Activated T-cell treated with anti-CD3 and anti-CD28 coated beads, Interleukin-2, amount 50 U/mL, for 72 hours (primary cell): ENCODE data around the gene PEF1. TPM values are rescaled to one million over a fixed set of nuclear protein-coding genes. Genes with fewer than 3 reads are reported as not detected.
A peak's percentile ranks its signal among the peaks of the same experiment; 100 is the strongest.
"Not testable (repeated sequence)": the region's sequence is repeated elsewhere in the genome, so short reads cannot be mapped to it uniquely, and the experiment has no call there.

Experiments
- ATAC-seq, 2 donors: fragments of 150-1000 bp; cut with Tn5 transposase; replicated peaks in 1 of 2; 2 replicates each; pipeline ENCODE4 v1.10.0; 2021; ENCODE audit warnings: moderate library complexity in 2 of 2, mild to moderate bottlenecking in 1 of 2
- DNase-seq, 2 donors: peaks; one replicate each; pipeline ENCODE4 v3.0.0; 2021 to 2022; ENCODE audit warnings: mixed read lengths in 1 of 2
- H3K27ac Mint-ChIP-seq: one replicate; pipeline ENCODE4 v1.8.0; 2022; ENCODE audit warnings: mild to moderate bottlenecking, moderate library complexity, mixed read lengths
- H3K27me3 Mint-ChIP-seq: one replicate; pipeline ENCODE4 v1.8.0; 2022; ENCODE audit warnings: low read depth, mixed read lengths
- H3K36me3 Mint-ChIP-seq, 2 donors: one replicate each; pipeline ENCODE4 v1.8.0; 2022; ENCODE audit warnings: mixed read lengths in 2 of 2, mild to moderate bottlenecking in 1 of 2; ENCODE audit not compliant: insufficient read depth in 2 of 2
- H3K4me1 Mint-ChIP-seq: one replicate; pipeline ENCODE4 v1.8.0; 2022; ENCODE audit warnings: low read depth, mixed read lengths
- H3K4me3 Mint-ChIP-seq, 2 donors: one replicate each; pipeline ENCODE4 v1.8.0; 2022; ENCODE audit warnings: mild to moderate bottlenecking in 2 of 2, mixed read lengths in 2 of 2, moderate library complexity in 2 of 2
- H3K9me3 Mint-ChIP-seq, 2 donors: one replicate each; pipeline ENCODE4 v1.8.0; 2022; ENCODE audit warnings: mixed read lengths in 2 of 2
- total RNA-seq, 2 donors: library from RNA; stranded (reverse); gene quantifications; one replicate each; pipeline ENCODE4 v1.2.3, GENCODE V29; 2022

PEF1 gene
- total RNA-seq, 2 donors from 2014 or later: 55.1 to 63.1 TPM

GRCh38 chr1:31595836-31596736, 48.6 kb downstream of the PEF1 start:
- no peaks in the 10 kb centered on the region for H3K9me3 Mint-ChIP-seq
- no peak overlapping the region for H3K4me3 Mint-ChIP-seq
- ATAC-seq (peak in 1 of 2 donors; percentile 17), DNase-seq (no peak)
- H3K4me1 Mint-ChIP-seq: no peaks in the 10 kb centered on the region
- no peak overlapping the region for H3K27ac Mint-ChIP-seq
- H3K36me3 Mint-ChIP-seq: no peaks in the 10 kb centered on the region
- peaks cover 23% of the 10 kb centered on the region for H3K27me3 Mint-ChIP-seq

- ATAC-seq: peak; percentile 90 to 94
- H3K4me1 Mint-ChIP-seq: no peaks in the 10 kb centered on the region
- no peak overlapping the region for H3K27ac Mint-ChIP-seq
- H3K9me3 Mint-ChIP-seq: no peaks in the 10 kb centered on the region
- peaks cover 23% of the 10 kb centered on the region for H3K27me3 Mint-ChIP-seq
- H3K36me3 Mint-ChIP-seq: no peaks in the 10 kb centered on the region
- peak; percentile 81 to 82 for DNase-seq
- H3K4me3 Mint-ChIP-seq: no peak overlapping the region
Observed at GRCh38 chr1:31593770-31594632, 50.7 kb downstream of the PEF1 start.

- H3K4me3 Mint-ChIP-seq: no peak overlapping the region
- ATAC-seq: no peak
- no peaks in the 10 kb centered on the region for H3K4me1 Mint-ChIP-seq
- no peak overlapping the region for H3K27ac Mint-ChIP-seq
- no peak for DNase-seq
- peaks cover 23% of the 10 kb centered on the region for H3K27me3 Mint-ChIP-seq
- H3K36me3 Mint-ChIP-seq: no peaks in the 10 kb centered on the region
- H3K9me3 Mint-ChIP-seq: no peaks in the 10 kb centered on the region
Observed at GRCh38 chr1:31593136-31593665, 51.5 kb downstream of the PEF1 start.

- ATAC-seq (no peak), DNase-seq (no peak)
- H3K4me3 Mint-ChIP-seq: no peak overlapping the region
- peaks cover 23% of the 10 kb centered on the region for H3K27me3 Mint-ChIP-seq
- no peak overlapping the region for H3K27ac Mint-ChIP-seq
- no peaks in the 10 kb centered on the region for H3K36me3 Mint-ChIP-seq
- H3K4me1 Mint-ChIP-seq: no peaks in the 10 kb centered on the region
- no peaks in the 10 kb centered on the region for H3K9me3 Mint-ChIP-seq
Observed at GRCh38 chr1:31592132-31592531, 52.5 kb downstream of the PEF1 start.

GRCh38 chr1:31591425-31592093, 53.1 kb downstream of the PEF1 start:
- no peak overlapping the region for H3K4me3 Mint-ChIP-seq
- H3K36me3 Mint-ChIP-seq: no peaks in the 10 kb centered on the region
- peaks cover 23% of the 10 kb centered on the region for H3K27me3 Mint-ChIP-seq
- ATAC-seq: no peak
- no peak overlapping the region for H3K27ac Mint-ChIP-seq
- no peak for DNase-seq
- H3K4me1 Mint-ChIP-seq: no peaks in the 10 kb centered on the region
- no peaks in the 10 kb centered on the region for H3K9me3 Mint-ChIP-seq

- H3K4me3 Mint-ChIP-seq: no peak overlapping the region
- no peaks in the 10 kb centered on the region for H3K4me1 Mint-ChIP-seq
- ATAC-seq (no peak), DNase-seq (no peak)
- H3K27ac Mint-ChIP-seq: no peak overlapping the region
- no peaks in the 10 kb centered on the region for H3K9me3 Mint-ChIP-seq
- no peaks in the 10 kb centered on the region for H3K36me3 Mint-ChIP-seq
- peaks cover 16% of the 10 kb centered on the region for H3K27me3 Mint-ChIP-seq
Observed at GRCh38 chr1:31588751-31589515, 55.7 kb downstream of the PEF1 start.

GRCh38 chr1:31587720-31588423, 56.8 kb downstream of the PEF1 start:
- Mint-ChIP-seq H3K27ac (no peak overlapping the region), H3K36me3 (no peaks in the 10 kb centered on the region), H3K9me3 (no peaks in the 10 kb centered on the region), H3K4me3 (no peak overlapping the region), H3K27me3 (peaks cover 12% of the 10 kb centered on the region), H3K4me1 (no peaks in the 10 kb centered on the region)
- peak; percentile 64 to 70 for ATAC-seq
- DNase-seq: peak; percentile 60 to 61

GRCh38 chr1:31587328-31587699, 57.4 kb downstream of the PEF1 start:
- not testable (repeated sequence) for H3K27me3 Mint-ChIP-seq, H3K36me3 Mint-ChIP-seq, ATAC-seq, H3K27ac Mint-ChIP-seq, H3K4me3 Mint-ChIP-seq, H3K9me3 Mint-ChIP-seq, H3K4me1 Mint-ChIP-seq, DNase-seq

- Mint-ChIP-seq H3K36me3 (no peaks in the 10 kb centered on the region), H3K27me3 (no peaks in the 10 kb centered on the region), H3K9me3 (no peaks in the 10 kb centered on the region), H3K4me1 (no peaks in the 10 kb centered on the region), H3K4me3 (no peak overlapping the region), H3K27ac (no peak overlapping the region)
- ATAC-seq: no peak
- no peak for DNase-seq
Observed at GRCh38 chr1:31586376-31587327, 58.0 kb downstream of the PEF1 start.

- Mint-ChIP-seq H3K36me3 (no peaks in the 10 kb centered on the region), H3K27ac (no peak overlapping the region), H3K27me3 (no peaks in the 10 kb centered on the region), H3K4me3 (no peak overlapping the region), H3K9me3 (no peaks in the 10 kb centered on the region), H3K4me1 (no peaks in the 10 kb centered on the region)
- DNase-seq: no peak
- no peak for ATAC-seq
Observed at GRCh38 chr1:31585736-31586365, 58.8 kb downstream of the PEF1 start.
